IMR-90 (cell line): ENCODE measurements around the gene SPESP1. TPM values are rescaled to one million over a fixed set of nuclear protein-coding genes. Genes with fewer than 3 reads are reported as not detected.

ENCODE experiments used
- ATAC-seq: fragments of 200-7000 bp; cut with Tn5 transposase; 2 replicates; pipeline ENCODE4 v1.9.1; 2020; ENCODE audit warnings: low read depth, mild to moderate bottlenecking, moderate library complexity
- BruUV-seq: library from RNA; stranded (reverse); fragments of 400-500 nt; replicated peaks from 2 replicates; lab custom pipeline; 2021; lab: Mats Ljungman, UMichigan
- CTCF ChIA-PET: fragments of 300-600 bp; formaldehyde crosslinking; extraction: SDS; loops from one replicate; lab custom pipeline; 2021; ENCODE audit warnings: antibody characterized with exemption; lab: Yijun Ruan, JAX
- POLR2A ChIA-PET: fragments of 300-600 bp; sonication (Branson Sonifier 250); formaldehyde crosslinking; loops from one replicate; lab custom pipeline; 2022; ENCODE audit warnings: antibody characterized with exemption; ENCODE audit not compliant: unreplicated experiment; lab: Charles Lee
- DNase-seq: peaks from one replicate; pipeline ENCODE4 v3.0.0; 2013
- H2AFZ ChIP-seq: replicated peaks from 2 replicates; pipeline ENCODE3; 2013; ENCODE audit warnings: low read length, mild to moderate bottlenecking; ENCODE audit not compliant: poor library complexity
- H2AK5ac ChIP-seq: 2 replicates; pipeline ENCODE4 v1.6.1; 2013; ENCODE audit warnings: low read depth, low read length, inconsistent platforms
- H2AK9ac ChIP-seq: replicated peaks from 2 replicates; pipeline ENCODE3; 2013; ENCODE audit warnings: mild to moderate bottlenecking, low read depth, low read length, moderate library complexity; ENCODE audit not compliant: poor library complexity
- H2BK120ac ChIP-seq: 2 replicates; pipeline ENCODE4 v1.6.1; 2013; ENCODE audit warnings: low read depth, low read length, inconsistent platforms
- H2BK15ac ChIP-seq: 3 replicates; pipeline ENCODE4 v1.6.1; 2013; ENCODE audit warnings: low read depth, low read length, inconsistent platforms
- H2BK20ac ChIP-seq: 2 replicates; pipeline ENCODE4 v1.6.1; 2013; ENCODE audit warnings: low read depth, mild to moderate bottlenecking, inconsistent platforms, low read length, moderate library complexity
- H2BK5ac ChIP-seq: 2 replicates; pipeline ENCODE4 v1.6.1; 2013; ENCODE audit warnings: mild to moderate bottlenecking, low read depth, low read length, inconsistent platforms; ENCODE audit not compliant: poor library complexity, severe bottlenecking
- H3K14ac ChIP-seq: replicated peaks from 2 replicates; pipeline ENCODE4 v1.6.1; 2013; ENCODE audit warnings: low read depth, low read length, inconsistent platforms
- H3K18ac ChIP-seq: 2 replicates; pipeline ENCODE4 v1.6.1; 2013; ENCODE audit warnings: low read depth, low read length, control low read depth
- H3K23ac ChIP-seq: 2 replicates; pipeline ENCODE4 v1.6.1; 2013; ENCODE audit warnings: low read depth, low read length, inconsistent platforms
- H3K27ac ChIP-seq: 2 replicates; pipeline ENCODE4 v1.5.1; 2013; ENCODE audit warnings: mild to moderate bottlenecking, control low read depth, low read length; ENCODE audit not compliant: insufficient read depth
- H3K27me3 ChIP-seq: 2 replicates; pipeline ENCODE4 v1.6.1; 2013; ENCODE audit warnings: low read length; ENCODE audit not compliant: control insufficient read depth, insufficient read depth
- H3K36me3 ChIP-seq: 2 replicates; pipeline ENCODE4 v1.6.1; 2013; ENCODE audit warnings: low read length, mixed read lengths; ENCODE audit not compliant: control insufficient read depth, insufficient read depth
- H3K4ac ChIP-seq: 2 replicates; pipeline ENCODE4 v1.6.1; 2013; ENCODE audit warnings: low read depth, low read length, inconsistent platforms
- H3K4me1 ChIP-seq: 2 replicates; pipeline ENCODE4 v1.6.1; 2013; ENCODE audit warnings: low read length, mixed read lengths; ENCODE audit not compliant: control insufficient read depth, insufficient read depth
- H3K4me2 ChIP-seq: 2 replicates; pipeline ENCODE4 v1.6.1; 2013; ENCODE audit warnings: low read depth, mild to moderate bottlenecking, control low read depth, low read length, moderate library complexity
- H3K4me3 ChIP-seq: 2 replicates; pipeline ENCODE4 v1.5.1; 2013; ENCODE audit warnings: low read depth, mild to moderate bottlenecking, control low read depth, low read length, moderate library complexity; ENCODE audit not compliant: insufficient read depth
- H3K56ac ChIP-seq: 2 replicates; pipeline ENCODE4 v1.6.1; 2013; ENCODE audit warnings: low read length, inconsistent platforms; ENCODE audit not compliant: insufficient read depth; ENCODE audit errors: extremely low read depth
- H3K79me1 ChIP-seq, 2 experiments: 2 replicates each; pipeline ENCODE4 v1.6.1; 2013; ENCODE audit warnings: low read length in 2 of 2, inconsistent platforms in 1 of 2, low read depth in 1 of 2
- H3K9ac ChIP-seq: 2 replicates; pipeline ENCODE4 v1.6.1; 2013; ENCODE audit warnings: low read depth, low read length, control low read depth
- H3K9me1 ChIP-seq: 2 replicates; pipeline ENCODE4 v1.6.1; 2013; ENCODE audit warnings: low read length, inconsistent platforms; ENCODE audit not compliant: insufficient read depth
- H3K9me3 ChIP-seq: 2 replicates; pipeline ENCODE4 v1.6.1; 2013; ENCODE audit warnings: low read length; ENCODE audit not compliant: control insufficient read depth, insufficient read depth
- H4K20me1 ChIP-seq: 2 replicates; pipeline ENCODE4 v1.6.1; 2013; ENCODE audit warnings: low read length, inconsistent platforms; ENCODE audit not compliant: insufficient read depth
- H4K5ac ChIP-seq: 2 replicates; pipeline ENCODE4 v1.6.1; 2013; ENCODE audit warnings: mild to moderate bottlenecking, low read depth, low read length, control low read depth
- H4K8ac ChIP-seq, 2 experiments: 2 replicates each; pipeline ENCODE4 v1.6.1; 2013; ENCODE audit warnings: low read depth in 2 of 2, low read length in 2 of 2, control low read depth in 1 of 2, inconsistent platforms in 1 of 2
- H4K91ac ChIP-seq: 2 replicates; pipeline ENCODE4 v1.6.1; 2013; ENCODE audit warnings: low read depth, low read length, inconsistent platforms; ENCODE audit not compliant: insufficient read depth
- BHLHE40 ChIP-seq: fragments of 150-350 bp; IDR thresholded peaks from 2 replicates; pipeline ENCODE4 v1.6.1; 2016; ENCODE audit warnings: mild to moderate bottlenecking, low read depth, low read length
- CEBPB ChIP-seq: IDR thresholded peaks from 2 replicates; pipeline ENCODE4 v1.6.1; 2012; ENCODE audit warnings: low read depth, low read length, improper control_type of control experiment
- CHD1 ChIP-seq: IDR thresholded peaks from 2 replicates; pipeline ENCODE4 v1.6.1; 2012; ENCODE audit warnings: low read depth, low read length, improper control_type of control experiment
- CTCF ChIP-seq: conservative IDR thresholded peaks from 2 replicates; pipeline ENCODE4 v1.5.1; 2012; ENCODE audit warnings: mild to moderate bottlenecking, low read depth, low read length, improper control_type of control experiment
- ELK1 ChIP-seq: fragments of 150-350 bp; IDR thresholded peaks from 2 replicates; pipeline ENCODE4 v1.6.1; 2016; ENCODE audit warnings: low read depth, mild to moderate bottlenecking, low read length, moderate library complexity, borderline replicate concordance
- FOS ChIP-seq: fragments of 150-350 bp; IDR thresholded peaks from 2 replicates; pipeline ENCODE4 v1.6.1; 2016; ENCODE audit warnings: low read depth, low read length
- MAFK ChIP-seq: IDR thresholded peaks from 2 replicates; pipeline ENCODE4 v1.6.1; 2012; ENCODE audit warnings: low read depth, low read length, improper control_type of control experiment
- MAZ ChIP-seq: IDR thresholded peaks from 2 replicates; pipeline ENCODE4 v1.6.1; 2012; ENCODE audit warnings: low read depth, mild to moderate bottlenecking, low read length, improper control_type of control experiment, moderate library complexity, borderline replicate concordance
- MXI1 ChIP-seq: IDR thresholded peaks from 2 replicates; pipeline ENCODE4 v1.6.1; 2012; ENCODE audit warnings: low read depth, mild to moderate bottlenecking, low read length, moderate library complexity, borderline replicate concordance
- NFE2L2 ChIP-seq: fragments of 150-350 bp; IDR thresholded peaks from 2 replicates; pipeline ENCODE4 v1.6.1; 2016; ENCODE audit warnings: low read depth, mild to moderate bottlenecking, low read length
- POLR2A ChIP-seq: IDR thresholded peaks from 2 replicates; pipeline ENCODE4 v1.6.1; 2012; ENCODE audit warnings: mild to moderate bottlenecking, low read depth, low read length
- RAD21 ChIP-seq: IDR thresholded peaks from 2 replicates; pipeline ENCODE4 v1.6.1; 2012; ENCODE audit warnings: low read length, improper control_type of control experiment
- RCOR1 ChIP-seq: IDR thresholded peaks from 2 replicates; pipeline ENCODE4 v1.6.1; 2012; ENCODE audit warnings: mild to moderate bottlenecking, low read length, improper control_type of control experiment; ENCODE audit not compliant: insufficient replicate concordance
- RFX5 ChIP-seq: IDR thresholded peaks from 2 replicates; pipeline ENCODE4 v1.8.0; 2012; ENCODE audit warnings: low read depth, mild to moderate bottlenecking, low read length, moderate library complexity
- SMC3 ChIP-seq: fragments of 150-350 bp; IDR thresholded peaks from 2 replicates; pipeline ENCODE4 v1.6.1; 2016; ENCODE audit warnings: low read depth, mild to moderate bottlenecking, antibody characterized with exemption, low read length, moderate library complexity
- USF2 ChIP-seq: fragments of 150-350 bp; IDR thresholded peaks from 2 replicates; pipeline ENCODE4 v1.6.1; 2017; ENCODE audit warnings: mild to moderate bottlenecking, antibody characterized with exemption, low read length, low read depth
- WGBS, 2 experiments: methylation state at CpG; one replicate each; pipeline versions ENCODE4 v1.1.5 to v1.1.7; 2013; ENCODE audit warnings: missing lambda C conversion rate in 2 of 2; ENCODE audit not compliant: insufficient read length in 1 of 2; ENCODE audit errors: extremely low coverage in 2 of 2; 5-methylcytosine and 5-hydroxymethylcytosine counted together
- dilution Hi-C: fragments of 300-500 bp; cut with HindIII; formaldehyde crosslinking; loops from one replicate; pipeline ENCODE4 v1.14.3; 2018; ENCODE audit warnings: low sequenced_read_pairs; ENCODE audit not compliant: unreplicated experiment
- in situ Hi-C: fragments of 300-500 bp; cut with MboI; formaldehyde crosslinking; loops from 3 replicates; pipeline ENCODE4 v1.14.3; 2019; ENCODE audit warnings: low sequenced_read_pairs, inconsistent platforms, mixed read lengths
- intact Hi-C: fragments of 100-400 bp; cut with micrococcal nuclease; formaldehyde crosslinking; loops from 2 replicates; pipeline ENCODE4 v1.10.0; 2022
- polyA plus RNA-seq, 3 experiments: library from polyadenylated mRNA; depleted of rRNA; stranded (reverse); fragments of >200 nt; gene quantifications; 2 replicates each; pipeline ENCODE4 v1.2.3, GENCODE V29; 2012; ENCODE audit warnings: low replicate concordance in 1 of 3
- total RNA-seq: library from RNA; depleted of rRNA; stranded (reverse); fragments of >200 nt; gene quantifications from 2 replicates; pipeline ENCODE4 v1.2.3, GENCODE V29; 2012

Gene SPESP1
- total and polyA plus RNA-seq, 2 of the 4 experiments (the other 2 are of a cell fraction): 2.9 to 3.0 TPM

GRCh38 chr15:68887819-68888218, 42.5 kb upstream of the SPESP1 start:
- H2AFZ ChIP-seq: no peak overlapping the region
- H2BK15ac ChIP-seq: no peak overlapping the region
- H4K91ac ChIP-seq: no peak overlapping the region
- BruUV-seq: no TSS peak
- no peaks in the 10 kb centered on the region for H3K9me3 ChIP-seq
- no peak overlapping the region for H3K14ac ChIP-seq
- peaks cover 25% of the 10 kb centered on the region for H3K27me3 ChIP-seq
- H4K20me1 ChIP-seq: no peaks in the 10 kb centered on the region
- H2AK5ac ChIP-seq: no peak overlapping the region
- no peak overlapping the region for H3K4me2 ChIP-seq
- H3K18ac ChIP-seq: no peak overlapping the region
- dilution Hi-C loops: no loop called here
- ATAC-seq: no peak
- H3K4me1 ChIP-seq: no peaks in the 10 kb centered on the region
- no peak overlapping the region for H2AK9ac ChIP-seq
- DNase-seq: no peak
- H4K5ac ChIP-seq: no peak overlapping the region
- no peak overlapping the region for H3K4ac ChIP-seq
- H4K8ac ChIP-seq: no peak overlapping the region
- ChIA-PET POLR2A (no interaction called here), CTCF (no interaction called here)
- H3K9ac ChIP-seq: no peak overlapping the region
- no peak overlapping the region for H3K4me3 ChIP-seq
- H2BK20ac ChIP-seq: no peak overlapping the region
- WGBS, 2 experiments: no CpG with 5 or more reads among the region's 8 CpGs
- H2BK120ac ChIP-seq: no peak overlapping the region
- intact Hi-C loops: no loop called here
- TF ChIP-seq RCOR1 (no peak), USF2 (no peak), MXI1 (no peak), FOS (no peak), SMC3 (no peak), POLR2A (no peak), RFX5 (no peak), CEBPB (no peak), ELK1 (no peak), BHLHE40 (no peak), CTCF (no peak), CHD1 (no peak), MAFK (no peak), MAZ (no peak), RAD21 (no peak), NFE2L2 (no peak)
- no peak overlapping the region for H3K27ac ChIP-seq
- H2BK5ac ChIP-seq: no peak overlapping the region
- H3K23ac ChIP-seq: no peak overlapping the region
- in situ Hi-C loops: no loop called here
- no peaks in the 10 kb centered on the region for H3K79me1 ChIP-seq
- H3K56ac ChIP-seq: no peak overlapping the region
- no peaks in the 10 kb centered on the region for H3K9me1 ChIP-seq
- H3K36me3 ChIP-seq: no peaks in the 10 kb centered on the region
